Measurements from ENCODE around the gene C19orf73. TPM values are rescaled to one million over a fixed set of nuclear protein-coding genes. Genes with fewer than 3 reads are reported as not detected.

Gene C19orf73
- total and polyA plus RNA-seq, 9 of the 15 experiments (the other 6 are each of a cell fraction or from before 2014, with no cell fraction given), result 0.08 to 7.4 (median 1.4) TPM

DNA sequence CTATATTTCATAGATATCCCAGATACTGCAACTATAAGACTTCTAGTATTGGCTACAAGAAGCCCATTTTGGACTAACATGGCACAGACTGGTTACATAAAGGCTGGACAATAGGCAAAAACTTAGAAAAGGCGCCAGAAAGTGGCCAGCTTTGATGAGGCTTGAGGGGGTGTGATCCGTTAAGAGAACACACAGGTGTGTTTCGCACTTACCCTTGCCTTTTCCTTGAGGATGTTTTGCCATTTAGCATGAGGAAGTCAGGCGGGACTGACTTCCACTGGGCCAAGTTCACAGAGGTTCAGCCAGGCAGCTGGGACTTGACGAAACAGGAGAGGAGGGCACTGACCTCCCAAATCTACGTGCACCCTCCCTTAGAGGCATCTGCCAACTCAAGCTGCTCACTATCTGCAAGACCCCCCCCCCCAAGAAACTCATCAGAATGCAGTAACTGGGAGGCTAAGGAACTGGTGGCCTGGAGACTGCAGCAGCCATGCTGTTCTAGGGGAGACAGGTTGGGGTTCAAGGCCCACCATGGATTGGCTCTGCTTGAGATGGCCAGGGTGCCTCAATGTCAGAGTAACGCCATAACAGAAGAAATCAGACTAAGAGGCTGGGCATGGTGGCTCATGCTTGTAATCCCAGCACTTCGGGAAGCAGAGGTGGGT lies 9.2 kb downstream of the C19orf73 start (continued):
- no peak for TF ChIP-seq HDAC6 (IDR thresholded peaks at IDR 0.05; ENCODE audit: low read depth, low read length)
- no peak for TF ChIP-seq KLF10 (CRISPR knock-in tag; IDR thresholded peaks at IDR 0.05)
- no peak for TF ChIP-seq ZNF354B (CRISPR knock-in tag; IDR thresholded peaks at IDR 0.05)
- TF ChIP-seq ZNF668 (CRISPR knock-in tag; IDR thresholded peaks at IDR 0.05), result no peak
- TF ChIP-seq, protein P1, sequence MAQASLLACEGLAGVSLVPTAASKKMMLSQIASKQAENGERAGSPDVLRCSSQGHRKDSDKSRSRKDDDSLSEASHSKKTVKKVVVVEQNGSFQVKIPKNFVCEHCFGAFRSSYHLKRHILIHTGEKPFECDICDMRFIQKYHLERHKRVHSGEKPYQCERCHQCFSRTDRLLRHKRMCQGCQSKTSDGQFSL (CRISPR knock-in tag; IDR thresholded peaks at IDR 0.05), result no peak
- TF ChIP-seq, protein P1 (tag; IDR thresholded peaks at IDR 0.05), result 0 out of 4 replicates have a peak, but pooled peaks of 1 of the 2 experiments have one; percentile 26
- TF ChIP-seq RBBP5 (IDR thresholded peaks at IDR 0.05; ENCODE audit: borderline replicate concordance, insufficient read depth, low read length, poor library complexity, severe bottlenecking), result no peak
- TF ChIP-seq, protein P2, sequence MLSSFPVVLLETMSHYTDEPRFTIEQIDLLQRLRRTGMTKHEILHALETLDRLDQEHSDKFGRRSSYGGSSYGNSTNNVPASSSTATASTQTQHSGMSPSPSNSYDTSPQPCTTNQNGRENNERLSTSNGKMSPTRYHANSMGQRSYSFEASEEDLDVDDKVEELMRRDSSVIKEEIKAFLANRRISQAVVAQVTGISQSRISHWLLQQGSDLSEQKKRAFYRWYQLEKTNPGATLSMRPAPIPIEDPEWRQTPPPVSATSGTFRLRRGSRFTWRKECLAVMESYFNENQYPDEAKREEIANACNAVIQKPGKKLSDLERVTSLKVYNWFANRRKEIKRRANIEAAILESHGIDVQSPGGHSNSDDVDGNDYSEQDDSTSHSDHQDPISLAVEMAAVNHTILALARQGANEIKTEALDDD (IDR thresholded peaks at IDR 0.05), result no peak
- no peak for TF ChIP-seq ZNF766 (CRISPR knock-in tag; conservative IDR thresholded peaks at IDR 0.05)
- 0 out of 2 replicates have a peak, but pooled peaks have one; percentile 11 for TF ChIP-seq PML (IDR thresholded peaks at IDR 0.05; ENCODE audit: low read length)
- TF ChIP-seq, protein P3, sequence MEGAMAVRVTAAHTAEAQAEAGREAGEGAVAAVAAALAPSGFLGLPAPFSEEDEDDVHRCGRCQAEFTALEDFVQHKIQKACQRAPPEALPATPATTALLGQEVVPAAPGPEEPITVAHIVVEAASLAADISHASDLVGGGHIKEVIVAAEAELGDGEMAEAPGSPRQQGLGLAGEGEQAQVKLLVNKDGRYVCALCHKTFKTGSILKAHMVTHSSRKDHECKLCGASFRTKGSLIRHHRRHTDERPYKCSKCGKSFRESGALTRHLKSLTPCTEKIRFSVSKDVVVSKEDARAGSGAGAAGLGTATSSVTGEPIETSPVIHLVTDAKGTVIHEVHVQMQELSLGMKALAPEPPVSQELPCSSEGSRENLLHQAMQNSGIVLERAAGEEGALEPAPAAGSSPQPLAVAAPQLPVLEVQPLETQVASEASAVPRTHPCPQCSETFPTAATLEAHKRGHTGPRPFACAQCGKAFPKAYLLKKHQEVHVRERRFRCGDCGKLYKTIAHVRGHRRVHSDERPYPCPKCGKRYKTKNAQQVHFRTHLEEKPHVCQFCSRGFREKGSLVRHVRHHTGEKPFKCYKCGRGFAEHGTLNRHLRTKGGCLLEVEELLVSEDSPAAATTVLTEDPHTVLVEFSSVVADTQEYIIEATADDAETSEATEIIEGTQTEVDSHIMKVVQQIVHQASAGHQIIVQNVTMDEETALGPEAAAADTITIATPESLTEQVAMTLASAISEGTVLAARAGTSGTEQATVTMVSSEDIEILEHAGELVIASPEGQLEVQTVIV (CRISPR knock-in tag; IDR thresholded peaks at IDR 0.05; ENCODE audit: borderline replicate concordance), result no peak
- no peak for TF ChIP-seq MCM5 (IDR thresholded peaks at IDR 0.05; ENCODE audit: low read depth)
- TF ChIP-seq SMARCC2 (IDR thresholded peaks at IDR 0.05; ENCODE audit: low read depth), result no peak
- no peak for TF ChIP-seq ADNP (tag; IDR thresholded peaks at IDR 0.05)
- no peak for TF ChIP-seq ZNF41 (CRISPR knock-in tag; conservative IDR thresholded peaks at IDR 0.05)

Data from K562 (cell line).